ENCODE results near the gene DGLUCY.

GRCh38 chr14:91244501-91244901, 130.6 kb downstream of the DGLUCY start, which contains the start of gene GPR68:
- no peak for TF ChIP-seq CTCF (conservative IDR thresholded peaks at IDR 0.05)
- no peak for TF ChIP-seq ZFX (IDR thresholded peaks at IDR 0.05)
